OCI-LY1 (cell line): ENCODE data around the gene JADE3.

Experiments
- H2AFZ ChIP-seq: fragments of 200-600 bp; sonication (generic), shearing (Covaris generic); 2 replicates; pipeline ENCODE4 v1.6.0; 2014; ENCODE audit warnings: antibody characterized with exemption, mild to moderate bottlenecking, low read length
- H3F3A ChIP-seq: fragments of 200-600 bp; sonication (generic), shearing (Covaris generic); 2 replicates; pipeline ENCODE4 v1.6.0; 2014; ENCODE audit warnings: mild to moderate bottlenecking, antibody characterized with exemption, low read length, moderate library complexity; ENCODE audit not compliant: insufficient read depth
- H3K27ac ChIP-seq: fragments of 200-600 bp; sonication (generic); 2 replicates; pipeline ENCODE4 v1.5.1; 2014; ENCODE audit warnings: low read length, mixed run types, mild to moderate bottlenecking, low read depth; ENCODE audit not compliant: poor library complexity, severe bottlenecking
- H3K27me3 ChIP-seq: fragments of 200-600 bp; sonication (generic); 2 replicates; pipeline ENCODE4 v1.6.0; 2014; ENCODE audit warnings: antibody characterized with exemption, mild to moderate bottlenecking, low read length, moderate library complexity; ENCODE audit not compliant: insufficient read depth
- H3K36me3 ChIP-seq: fragments of 200-600 bp; sonication (generic); 2 replicates; pipeline ENCODE4 v1.6.1; 2014; ENCODE audit warnings: mild to moderate bottlenecking, antibody characterized with exemption, low read length, moderate library complexity, mixed read lengths; ENCODE audit not compliant: insufficient read depth
- H3K4me1 ChIP-seq: fragments of 200-600 bp; sonication (generic); 2 replicates; pipeline ENCODE4 v1.5.1; 2014; ENCODE audit warnings: mild to moderate bottlenecking, low read length, moderate library complexity; ENCODE audit not compliant: insufficient read depth, severe bottlenecking
- H3K4me2 ChIP-seq: fragments of 200-600 bp; sonication (generic), shearing (Covaris generic); 2 replicates; pipeline ENCODE4 v1.6.1; 2014; ENCODE audit warnings: low read length
- H3K4me3 ChIP-seq: fragments of 200-600 bp; sonication (generic); 2 replicates; pipeline ENCODE4 v1.5.1; 2014; ENCODE audit warnings: low read length, low read depth, mild to moderate bottlenecking, mixed read lengths; ENCODE audit not compliant: poor library complexity, severe bottlenecking
- H3K79me2 ChIP-seq: fragments of 200-600 bp; shearing (Covaris generic); 2 replicates; pipeline ENCODE4 v1.6.1; 2016; ENCODE audit warnings: mixed run types, low read length, mixed read lengths; ENCODE audit not compliant: insufficient read depth
- H3K9ac ChIP-seq: fragments of 200-600 bp; sonication (generic), shearing (Covaris generic); 2 replicates; pipeline ENCODE4 v1.6.1; 2014; ENCODE audit warnings: mild to moderate bottlenecking, low read length, mixed read lengths
- H3K9me2 ChIP-seq: fragments of 200-600 bp; sonication (generic), shearing (Covaris generic); 2 replicates; pipeline ENCODE4 v1.6.1; 2014; ENCODE audit warnings: low read depth, mild to moderate bottlenecking, low read length, mixed read lengths
- H3K9me3 ChIP-seq: fragments of 200-600 bp; shearing (Covaris generic); 2 replicates; pipeline ENCODE4 v1.6.1; 2014; ENCODE audit warnings: low read length, mixed read lengths
- H4K20me1 ChIP-seq: fragments of 200-600 bp; sonication (generic), shearing (Covaris generic); 2 replicates; pipeline ENCODE4 v1.6.0; 2016; ENCODE audit warnings: mild to moderate bottlenecking, low read length; ENCODE audit not compliant: insufficient read depth
- EZH2 ChIP-seq: fragments of 200-600 bp; sonication (generic), shearing (Covaris generic); IDR thresholded peaks from 2 replicates; pipeline ENCODE4 v1.8.0; 2017; ENCODE audit warnings: borderline replicate concordance, mixed run types, mild to moderate bottlenecking, antibody characterized with exemption, low read length, moderate library complexity, mixed read lengths
- TF ChIP-seq, protein P1 (sequence below): fragments of 200-600 bp; sonication (generic), shearing (Covaris generic); IDR thresholded peaks from 2 replicates; pipeline ENCODE4 v1.5.1; 2017; ENCODE audit warnings: mild to moderate bottlenecking, antibody characterized with exemption, low read length, moderate library complexity, mixed read lengths

JADE3 gene

DNA sequence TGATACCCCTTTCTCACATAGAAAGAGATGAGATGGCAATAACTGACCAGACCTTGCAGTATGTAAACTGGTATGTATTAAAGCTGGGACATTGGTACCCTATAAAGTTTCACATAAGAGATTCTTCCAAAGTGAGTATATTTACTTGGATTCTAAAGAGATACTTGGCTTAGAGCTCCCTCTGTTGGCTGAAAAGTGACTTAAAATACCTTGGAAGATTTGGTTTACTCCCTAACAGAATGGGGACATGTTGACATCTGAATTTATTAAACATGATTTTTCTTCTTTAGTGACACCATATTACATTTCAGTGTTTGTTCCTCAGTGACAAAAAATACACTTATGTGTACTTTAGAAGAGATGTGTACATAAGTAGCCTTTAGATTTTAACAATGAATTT is 118.1 kb downstream of the JADE3 start:
- Histone ChIP-seq H4K20me1 (no peaks in the 10 kb centered on the region), H3F3A (no peaks in the 10 kb centered on the region)

DNA sequence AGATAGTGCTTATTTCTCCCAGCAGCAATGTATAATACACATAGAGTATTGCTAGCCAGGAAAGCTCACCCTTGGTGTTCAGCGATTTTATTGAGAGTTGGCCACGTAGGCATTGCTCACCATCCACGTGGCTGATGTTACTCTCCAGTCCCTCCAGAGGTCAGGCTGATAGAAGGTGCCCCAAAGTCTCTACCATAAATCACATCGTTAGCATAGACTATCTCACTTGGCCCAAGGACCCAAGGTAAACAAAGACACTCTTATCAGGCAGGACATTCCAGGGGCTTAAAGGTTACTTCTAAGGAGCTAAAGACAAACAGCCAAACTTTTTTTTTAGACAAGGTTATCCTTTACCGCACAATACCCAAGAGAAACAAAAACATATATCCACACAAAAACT is 135.8 kb downstream of the JADE3 start:
- H3K9me3 ChIP-seq: no peaks in the 10 kb centered on the region
- H3K27ac ChIP-seq: no peak overlapping the region
- H4K20me1 ChIP-seq: no peaks in the 10 kb centered on the region
- H3K4me2 ChIP-seq: no peak overlapping the region
- H3F3A ChIP-seq: no peaks in the 10 kb centered on the region
- no peaks in the 10 kb centered on the region for H3K4me1 ChIP-seq
- H3K79me2 ChIP-seq: no peaks in the 10 kb centered on the region
- H3K9ac ChIP-seq: no peak overlapping the region
- no peak overlapping the region for H2AFZ ChIP-seq
- TF ChIP-seq EZH2: no peak
- TF ChIP-seq, protein P1, sequence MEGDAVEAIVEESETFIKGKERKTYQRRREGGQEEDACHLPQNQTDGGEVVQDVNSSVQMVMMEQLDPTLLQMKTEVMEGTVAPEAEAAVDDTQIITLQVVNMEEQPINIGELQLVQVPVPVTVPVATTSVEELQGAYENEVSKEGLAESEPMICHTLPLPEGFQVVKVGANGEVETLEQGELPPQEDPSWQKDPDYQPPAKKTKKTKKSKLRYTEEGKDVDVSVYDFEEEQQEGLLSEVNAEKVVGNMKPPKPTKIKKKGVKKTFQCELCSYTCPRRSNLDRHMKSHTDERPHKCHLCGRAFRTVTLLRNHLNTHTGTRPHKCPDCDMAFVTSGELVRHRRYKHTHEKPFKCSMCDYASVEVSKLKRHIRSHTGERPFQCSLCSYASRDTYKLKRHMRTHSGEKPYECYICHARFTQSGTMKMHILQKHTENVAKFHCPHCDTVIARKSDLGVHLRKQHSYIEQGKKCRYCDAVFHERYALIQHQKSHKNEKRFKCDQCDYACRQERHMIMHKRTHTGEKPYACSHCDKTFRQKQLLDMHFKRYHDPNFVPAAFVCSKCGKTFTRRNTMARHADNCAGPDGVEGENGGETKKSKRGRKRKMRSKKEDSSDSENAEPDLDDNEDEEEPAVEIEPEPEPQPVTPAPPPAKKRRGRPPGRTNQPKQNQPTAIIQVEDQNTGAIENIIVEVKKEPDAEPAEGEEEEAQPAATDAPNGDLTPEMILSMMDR: no peak
- no peaks in the 10 kb centered on the region for H3K36me3 ChIP-seq
- H3K27me3 ChIP-seq: no peaks in the 10 kb centered on the region
- H3K9me2 ChIP-seq: no peaks in the 10 kb centered on the region
- H3K4me3 ChIP-seq: no peak overlapping the region

More for the DNA sequence above, 118.1 kb downstream of the JADE3 start:
- H3K4me2 ChIP-seq: no peak overlapping the region
- no peak overlapping the region for H3K27ac ChIP-seq
- H3K27me3 ChIP-seq: no peaks in the 10 kb centered on the region
- H3K36me3 ChIP-seq: no peaks in the 10 kb centered on the region
- TF ChIP-seq, protein P1: peak; percentile 53; the same call in 1 of the 2 replicates
- TF ChIP-seq EZH2: no peak
- no peak overlapping the region for H2AFZ ChIP-seq
- no peak overlapping the region for H3K4me3 ChIP-seq
- no peaks in the 10 kb centered on the region for H3K4me1 ChIP-seq
- H3K9me3 ChIP-seq: no peaks in the 10 kb centered on the region
- H3K9ac ChIP-seq: no peak overlapping the region
- H3K79me2 ChIP-seq: no peaks in the 10 kb centered on the region
- no peaks in the 10 kb centered on the region for H3K9me2 ChIP-seq

DNA sequence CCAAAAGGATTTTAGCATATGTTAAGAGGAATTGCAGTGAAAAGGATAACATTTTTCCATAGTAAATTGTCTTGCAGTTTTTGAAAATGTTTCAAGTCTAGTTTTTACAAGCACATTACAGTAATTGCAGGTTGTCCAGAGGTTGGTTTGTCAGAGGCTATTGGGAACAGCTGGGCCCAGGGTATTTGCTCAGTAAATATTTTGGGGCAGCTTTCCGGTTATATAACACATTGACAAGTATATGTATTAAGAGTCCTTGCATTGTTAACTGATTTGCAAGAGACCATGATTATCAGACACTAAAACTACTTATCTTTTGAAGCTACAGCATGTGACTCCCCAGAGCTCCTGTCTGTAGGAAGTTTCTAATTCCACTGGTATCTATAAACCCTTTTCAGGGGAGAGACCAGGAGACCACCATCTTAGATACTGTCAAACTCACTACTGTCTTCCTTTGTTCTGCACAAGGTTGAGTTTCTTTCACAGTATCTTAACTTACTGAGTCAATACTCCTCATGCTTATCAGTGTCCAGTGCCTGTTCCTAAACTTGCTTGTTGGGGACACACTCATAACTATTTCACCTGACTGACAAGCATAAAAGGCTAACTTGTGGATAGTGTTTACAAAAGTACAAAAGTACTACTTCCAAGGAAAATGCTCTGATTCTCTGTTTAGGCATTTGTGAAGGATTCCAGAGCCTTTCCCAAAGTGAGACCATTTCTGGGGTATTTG is 147.1 kb downstream of the JADE3 start:
- no peak overlapping the region for H3K9ac ChIP-seq
- H4K20me1 ChIP-seq: no peaks in the 10 kb centered on the region
- no peaks in the 10 kb centered on the region for H3K9me3 ChIP-seq
- H3K4me3 ChIP-seq: no peak overlapping the region
- TF ChIP-seq, protein P1: no peak
- no peak for TF ChIP-seq EZH2
- H3K9me2 ChIP-seq: no peaks in the 10 kb centered on the region
- H3K4me1 ChIP-seq: no peaks in the 10 kb centered on the region
- H3K36me3 ChIP-seq: no peaks in the 10 kb centered on the region
- H3K27me3 ChIP-seq: no peaks in the 10 kb centered on the region
- no peaks in the 10 kb centered on the region for H3F3A ChIP-seq
- no peak overlapping the region for H2AFZ ChIP-seq
- H3K4me2 ChIP-seq: no peak overlapping the region
- no peaks in the 10 kb centered on the region for H3K79me2 ChIP-seq
- H3K27ac ChIP-seq: no peak overlapping the region
